Measurements from ENCODE around the gene RNU5D-1. TPM values are rescaled to one million over a fixed set of nuclear protein-coding genes. Genes with fewer than 3 reads are reported as not detected.
A peak's percentile ranks its signal among the peaks of the same experiment; 100 is the strongest.

RNU5D-1 gene
- total and polyA plus RNA-seq, 2 of the 13 experiments (the other 11 are each of a cell fraction or from before 2014, with no cell fraction given) = 165 TPM; not detected in 1

DNA sequence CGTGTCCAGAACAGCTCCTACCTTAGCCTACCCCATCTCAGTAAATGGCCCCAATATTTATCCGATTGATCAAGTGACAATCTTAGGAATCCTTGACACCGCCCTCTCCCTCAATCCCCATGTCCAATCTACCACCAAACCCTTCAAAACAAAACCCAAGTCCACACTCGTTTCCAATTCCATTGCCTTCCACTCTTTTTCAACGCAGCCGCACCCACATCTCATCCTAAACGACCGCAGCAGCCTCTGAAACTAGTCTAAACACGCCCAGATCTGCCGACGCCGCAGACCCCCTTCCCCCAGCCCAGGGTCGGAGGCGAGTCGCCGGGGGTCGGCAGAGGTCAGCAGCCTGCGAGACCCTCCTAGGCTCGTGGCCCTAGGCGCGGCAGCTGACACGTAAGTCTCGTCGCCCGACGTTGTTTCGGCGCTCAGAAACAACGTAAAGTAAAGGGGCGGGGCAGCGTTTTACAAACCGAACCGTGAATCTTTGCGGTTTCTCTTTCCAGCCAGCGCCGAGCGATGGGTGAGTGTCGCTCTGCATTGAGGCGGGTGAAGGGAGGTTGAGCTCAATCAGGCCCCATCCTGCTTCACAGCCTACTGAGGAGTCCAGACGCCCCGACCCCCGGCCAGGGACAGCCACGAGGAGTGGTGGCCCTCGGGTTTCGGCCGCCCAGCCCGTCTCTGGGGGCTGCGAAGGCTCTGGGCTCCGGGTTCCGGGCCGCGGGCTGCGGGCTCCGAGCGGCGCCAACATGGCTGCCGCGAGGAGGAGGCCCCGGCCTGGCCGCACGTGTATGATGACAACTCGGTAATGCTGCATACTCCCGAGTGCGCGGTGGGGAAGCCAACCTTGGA is 44.3 kb upstream of the RNU5D-1 start, which contains the start of gene RPS8 (continued):
- TF ChIP-seq, protein P1, sequence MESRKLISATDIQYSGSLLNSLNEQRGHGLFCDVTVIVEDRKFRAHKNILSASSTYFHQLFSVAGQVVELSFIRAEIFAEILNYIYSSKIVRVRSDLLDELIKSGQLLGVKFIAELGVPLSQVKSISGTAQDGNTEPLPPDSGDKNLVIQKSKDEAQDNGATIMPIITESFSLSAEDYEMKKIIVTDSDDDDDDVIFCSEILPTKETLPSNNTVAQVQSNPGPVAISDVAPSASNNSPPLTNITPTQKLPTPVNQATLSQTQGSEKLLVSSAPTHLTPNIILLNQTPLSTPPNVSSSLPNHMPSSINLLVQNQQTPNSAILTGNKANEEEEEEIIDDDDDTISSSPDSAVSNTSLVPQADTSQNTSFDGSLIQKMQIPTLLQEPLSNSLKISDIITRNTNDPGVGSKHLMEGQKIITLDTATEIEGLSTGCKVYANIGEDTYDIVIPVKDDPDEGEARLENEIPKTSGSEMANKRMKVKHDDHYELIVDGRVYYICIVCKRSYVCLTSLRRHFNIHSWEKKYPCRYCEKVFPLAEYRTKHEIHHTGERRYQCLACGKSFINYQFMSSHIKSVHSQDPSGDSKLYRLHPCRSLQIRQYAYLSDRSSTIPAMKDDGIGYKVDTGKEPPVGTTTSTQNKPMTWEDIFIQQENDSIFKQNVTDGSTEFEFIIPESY (CRISPR knock-in tag; IDR thresholded peaks at IDR 0.05) = peak; percentile 64; the same call in 1 of the 2 replicates
- peak; percentile 57; the same call in 1 of the 2 replicates for TF ChIP-seq ZFP62 (CRISPR knock-in tag; IDR thresholded peaks at IDR 0.05)
- no peak for TF ChIP-seq ZNF713 (CRISPR knock-in tag; IDR thresholded peaks at IDR 0.05)
- TF ChIP-seq, protein P2, sequence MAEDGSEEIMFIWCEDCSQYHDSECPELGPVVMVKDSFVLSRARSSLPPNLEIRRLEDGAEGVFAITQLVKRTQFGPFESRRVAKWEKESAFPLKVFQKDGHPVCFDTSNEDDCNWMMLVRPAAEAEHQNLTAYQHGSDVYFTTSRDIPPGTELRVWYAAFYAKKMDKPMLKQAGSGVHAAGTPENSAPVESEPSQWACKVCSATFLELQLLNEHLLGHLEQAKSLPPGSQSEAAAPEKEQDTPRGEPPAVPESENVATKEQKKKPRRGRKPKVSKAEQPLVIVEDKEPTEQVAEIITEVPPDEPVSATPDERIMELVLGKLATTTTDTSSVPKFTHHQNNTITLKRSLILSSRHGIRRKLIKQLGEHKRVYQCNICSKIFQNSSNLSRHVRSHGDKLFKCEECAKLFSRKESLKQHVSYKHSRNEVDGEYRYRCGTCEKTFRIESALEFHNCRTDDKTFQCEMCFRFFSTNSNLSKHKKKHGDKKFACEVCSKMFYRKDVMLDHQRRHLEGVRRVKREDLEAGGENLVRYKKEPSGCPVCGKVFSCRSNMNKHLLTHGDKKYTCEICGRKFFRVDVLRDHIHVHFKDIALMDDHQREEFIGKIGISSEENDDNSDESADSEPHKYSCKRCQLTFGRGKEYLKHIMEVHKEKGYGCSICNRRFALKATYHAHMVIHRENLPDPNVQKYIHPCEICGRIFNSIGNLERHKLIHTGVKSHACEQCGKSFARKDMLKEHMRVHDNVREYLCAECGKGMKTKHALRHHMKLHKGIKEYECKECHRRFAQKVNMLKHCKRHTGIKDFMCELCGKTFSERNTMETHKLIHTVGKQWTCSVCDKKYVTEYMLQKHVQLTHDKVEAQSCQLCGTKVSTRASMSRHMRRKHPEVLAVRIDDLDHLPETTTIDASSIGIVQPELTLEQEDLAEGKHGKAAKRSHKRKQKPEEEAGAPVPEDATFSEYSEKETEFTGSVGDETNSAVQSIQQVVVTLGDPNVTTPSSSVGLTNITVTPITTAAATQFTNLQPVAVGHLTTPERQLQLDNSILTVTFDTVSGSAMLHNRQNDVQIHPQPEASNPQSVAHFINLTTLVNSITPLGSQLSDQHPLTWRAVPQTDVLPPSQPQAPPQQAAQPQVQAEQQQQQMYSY (CRISPR knock-in tag; IDR thresholded peaks at IDR 0.05) = peak; percentile 52; the same call in 1 of the 2 replicates
- peak; percentile 66 for TF ChIP-seq RARA (CRISPR knock-in tag; IDR thresholded peaks at IDR 0.05)
- TF ChIP-seq SCMH1 (CRISPR knock-in tag; IDR thresholded peaks at IDR 0.05; ENCODE audit: borderline replicate concordance) = no peak
- TF ChIP-seq SRSF1 (optimal IDR thresholded peaks at IDR 0.05; ENCODE audit: low read depth, low read length) = no peak
- no peak for TF ChIP-seq TRIM24 (CRISPR knock-in tag; IDR thresholded peaks at IDR 0.05)
- no peak for TF ChIP-seq FOSL1 (CRISPR knock-in tag; IDR thresholded peaks at IDR 0.05; ENCODE audit: borderline replicate concordance)
- TF ChIP-seq ZNF564 (CRISPR knock-in tag; IDR thresholded peaks at IDR 0.05) = no peak
- TF ChIP-seq, protein P3, sequence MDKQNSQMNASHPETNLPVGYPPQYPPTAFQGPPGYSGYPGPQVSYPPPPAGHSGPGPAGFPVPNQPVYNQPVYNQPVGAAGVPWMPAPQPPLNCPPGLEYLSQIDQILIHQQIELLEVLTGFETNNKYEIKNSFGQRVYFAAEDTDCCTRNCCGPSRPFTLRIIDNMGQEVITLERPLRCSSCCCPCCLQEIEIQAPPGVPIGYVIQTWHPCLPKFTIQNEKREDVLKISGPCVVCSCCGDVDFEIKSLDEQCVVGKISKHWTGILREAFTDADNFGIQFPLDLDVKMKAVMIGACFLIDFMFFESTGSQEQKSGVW (CRISPR knock-in tag; IDR thresholded peaks at IDR 0.05; ENCODE audit: borderline replicate concordance) = no peak
- TF ChIP-seq, protein P4, sequence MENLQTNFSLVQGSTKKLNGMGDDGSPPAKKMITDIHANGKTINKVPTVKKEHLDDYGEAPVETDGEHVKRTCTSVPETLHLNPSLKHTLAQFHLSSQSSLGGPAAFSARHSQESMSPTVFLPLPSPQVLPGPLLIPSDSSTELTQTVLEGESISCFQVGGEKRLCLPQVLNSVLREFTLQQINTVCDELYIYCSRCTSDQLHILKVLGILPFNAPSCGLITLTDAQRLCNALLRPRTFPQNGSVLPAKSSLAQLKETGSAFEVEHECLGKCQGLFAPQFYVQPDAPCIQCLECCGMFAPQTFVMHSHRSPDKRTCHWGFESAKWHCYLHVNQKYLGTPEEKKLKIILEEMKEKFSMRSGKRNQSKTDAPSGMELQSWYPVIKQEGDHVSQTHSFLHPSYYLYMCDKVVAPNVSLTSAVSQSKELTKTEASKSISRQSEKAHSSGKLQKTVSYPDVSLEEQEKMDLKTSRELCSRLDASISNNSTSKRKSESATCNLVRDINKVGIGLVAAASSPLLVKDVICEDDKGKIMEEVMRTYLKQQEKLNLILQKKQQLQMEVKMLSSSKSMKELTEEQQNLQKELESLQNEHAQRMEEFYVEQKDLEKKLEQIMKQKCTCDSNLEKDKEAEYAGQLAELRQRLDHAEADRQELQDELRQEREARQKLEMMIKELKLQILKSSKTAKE (CRISPR knock-in tag; IDR thresholded peaks at IDR 0.05; ENCODE audit: borderline replicate concordance) = no peak
- peak; percentile 79 for TF ChIP-seq ZNF335 (CRISPR knock-in tag; IDR thresholded peaks at IDR 0.05)
- no peak for TF ChIP-seq MTA3 (CRISPR knock-in tag; IDR thresholded peaks at IDR 0.05)
- no peak; the same call in 1 of the 2 replicates for TF ChIP-seq ZNF337 (CRISPR knock-in tag; IDR thresholded peaks at IDR 0.05; ENCODE audit: borderline replicate concordance, low read depth)
- no peak for TF ChIP-seq ZNF430 (CRISPR knock-in tag; IDR thresholded peaks at IDR 0.05)
- TF ChIP-seq, protein P5, sequence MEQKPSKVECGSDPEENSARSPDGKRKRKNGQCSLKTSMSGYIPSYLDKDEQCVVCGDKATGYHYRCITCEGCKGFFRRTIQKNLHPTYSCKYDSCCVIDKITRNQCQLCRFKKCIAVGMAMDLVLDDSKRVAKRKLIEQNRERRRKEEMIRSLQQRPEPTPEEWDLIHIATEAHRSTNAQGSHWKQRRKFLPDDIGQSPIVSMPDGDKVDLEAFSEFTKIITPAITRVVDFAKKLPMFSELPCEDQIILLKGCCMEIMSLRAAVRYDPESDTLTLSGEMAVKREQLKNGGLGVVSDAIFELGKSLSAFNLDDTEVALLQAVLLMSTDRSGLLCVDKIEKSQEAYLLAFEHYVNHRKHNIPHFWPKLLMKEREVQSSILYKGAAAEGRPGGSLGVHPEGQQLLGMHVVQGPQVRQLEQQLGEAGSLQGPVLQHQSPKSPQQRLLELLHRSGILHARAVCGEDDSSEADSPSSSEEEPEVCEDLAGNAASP (CRISPR knock-in tag; IDR thresholded peaks at IDR 0.05; ENCODE audit: borderline replicate concordance) = peak; percentile 91
- TF ChIP-seq HIVEP1 (CRISPR knock-in tag; IDR thresholded peaks at IDR 0.05) = no peak
- TF ChIP-seq ZNF282 (IDR thresholded peaks at IDR 0.05; ENCODE audit: partially characterized antibody) = no peak

Measured in HepG2 (cell line).